Liver (tissue), 3 donors: ENCODE data around the gene GJD3.

ENCODE experiments used
- EGR1 ChIP-seq, 2 donors: IDR thresholded peaks; 2 replicates each; pipeline ENCODE4 v1.6.1; 2016 to 2018; ENCODE audit warnings: antibody characterized with exemption in 2 of 2, low read depth in 2 of 2
- FOXA1 ChIP-seq: IDR thresholded peaks from 2 replicates; pipeline ENCODE4 v1.6.1; 2016; ENCODE audit warnings: antibody characterized with exemption
- HNF4G ChIP-seq: IDR thresholded peaks from 2 replicates; pipeline ENCODE4 v1.6.1; 2016; ENCODE audit warnings: antibody characterized with exemption
- JUND ChIP-seq, 2 donors: IDR thresholded peaks; 2 replicates each; pipeline ENCODE4 v1.6.1; 2016; ENCODE audit warnings: antibody characterized with exemption in 2 of 2
- MAX ChIP-seq: IDR thresholded peaks from 2 replicates; pipeline ENCODE4 v1.6.1; 2016; ENCODE audit warnings: antibody characterized with exemption
- RAD21 ChIP-seq, 2 donors: IDR thresholded peaks; 2 replicates each; pipeline ENCODE4 v1.6.1; 2016; ENCODE audit warnings: antibody characterized with exemption in 2 of 2, mild to moderate bottlenecking in 2 of 2
- RXRA ChIP-seq, 2 donors: IDR thresholded peaks; 2 replicates each; pipeline ENCODE4 v1.6.1; 2017 to 2018; ENCODE audit warnings: antibody characterized with exemption in 2 of 2, mild to moderate bottlenecking in 1 of 2
- TF ChIP-seq, protein P1 (sequence below): fragments of 150-350 bp; IDR thresholded peaks from 2 replicates; pipeline ENCODE4 v1.5.1; 2017; ENCODE audit warnings: improper control_type of control experiment, low read depth, low read length; ENCODE audit not compliant: missing input control
- TF ChIP-seq, protein P2 (sequence below): IDR thresholded peaks from 2 replicates; pipeline ENCODE4 v1.6.1; 2016; ENCODE audit warnings: antibody characterized with exemption
- donor health status: healthy.
- donor health status: healthy.

- no peak for TF ChIP-seq HNF4G
- TF ChIP-seq, protein P1, sequence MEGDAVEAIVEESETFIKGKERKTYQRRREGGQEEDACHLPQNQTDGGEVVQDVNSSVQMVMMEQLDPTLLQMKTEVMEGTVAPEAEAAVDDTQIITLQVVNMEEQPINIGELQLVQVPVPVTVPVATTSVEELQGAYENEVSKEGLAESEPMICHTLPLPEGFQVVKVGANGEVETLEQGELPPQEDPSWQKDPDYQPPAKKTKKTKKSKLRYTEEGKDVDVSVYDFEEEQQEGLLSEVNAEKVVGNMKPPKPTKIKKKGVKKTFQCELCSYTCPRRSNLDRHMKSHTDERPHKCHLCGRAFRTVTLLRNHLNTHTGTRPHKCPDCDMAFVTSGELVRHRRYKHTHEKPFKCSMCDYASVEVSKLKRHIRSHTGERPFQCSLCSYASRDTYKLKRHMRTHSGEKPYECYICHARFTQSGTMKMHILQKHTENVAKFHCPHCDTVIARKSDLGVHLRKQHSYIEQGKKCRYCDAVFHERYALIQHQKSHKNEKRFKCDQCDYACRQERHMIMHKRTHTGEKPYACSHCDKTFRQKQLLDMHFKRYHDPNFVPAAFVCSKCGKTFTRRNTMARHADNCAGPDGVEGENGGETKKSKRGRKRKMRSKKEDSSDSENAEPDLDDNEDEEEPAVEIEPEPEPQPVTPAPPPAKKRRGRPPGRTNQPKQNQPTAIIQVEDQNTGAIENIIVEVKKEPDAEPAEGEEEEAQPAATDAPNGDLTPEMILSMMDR, result no peak
- TF ChIP-seq EGR1 (IDR thresholded peaks at IDR 0.05; ENCODE audit: low read depth in 2 of 2), result no peak
- TF ChIP-seq RXRA (IDR thresholded peaks at IDR 0.05), result no peak
- TF ChIP-seq RAD21 (IDR thresholded peaks at IDR 0.05), result no peak
- TF ChIP-seq, protein P2, sequence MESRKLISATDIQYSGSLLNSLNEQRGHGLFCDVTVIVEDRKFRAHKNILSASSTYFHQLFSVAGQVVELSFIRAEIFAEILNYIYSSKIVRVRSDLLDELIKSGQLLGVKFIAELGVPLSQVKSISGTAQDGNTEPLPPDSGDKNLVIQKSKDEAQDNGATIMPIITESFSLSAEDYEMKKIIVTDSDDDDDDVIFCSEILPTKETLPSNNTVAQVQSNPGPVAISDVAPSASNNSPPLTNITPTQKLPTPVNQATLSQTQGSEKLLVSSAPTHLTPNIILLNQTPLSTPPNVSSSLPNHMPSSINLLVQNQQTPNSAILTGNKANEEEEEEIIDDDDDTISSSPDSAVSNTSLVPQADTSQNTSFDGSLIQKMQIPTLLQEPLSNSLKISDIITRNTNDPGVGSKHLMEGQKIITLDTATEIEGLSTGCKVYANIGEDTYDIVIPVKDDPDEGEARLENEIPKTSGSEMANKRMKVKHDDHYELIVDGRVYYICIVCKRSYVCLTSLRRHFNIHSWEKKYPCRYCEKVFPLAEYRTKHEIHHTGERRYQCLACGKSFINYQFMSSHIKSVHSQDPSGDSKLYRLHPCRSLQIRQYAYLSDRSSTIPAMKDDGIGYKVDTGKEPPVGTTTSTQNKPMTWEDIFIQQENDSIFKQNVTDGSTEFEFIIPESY, result no peak
- TF ChIP-seq MAX, result no peak
- no peak for TF ChIP-seq FOXA1
- TF ChIP-seq JUND (IDR thresholded peaks at IDR 0.05), result no peak
Observed at GRCh38 chr17:40337351-40337750, 27.2 kb downstream of the GJD3 start.
